ENCODE data around the gene ZNF30.

ZNF30 gene

GRCh38 chr19:34994286-34994642 lies 67.6 kb downstream of the ZNF30 start:
- POLR2A ChIA-PET: no interaction called here
- DNase-seq (ENCODE audit: extremely low spot score): no peak
- TF ChIP-seq CTCF (IDR thresholded peaks at IDR 0.05; ENCODE audit: control extremely low read depth, extremely low read depth, low read depth, missing control alignments): no peak
- CTCF ChIA-PET: no interaction called here
